GM19397 (cell line): ENCODE data around the gene EXO5.
A peak's percentile ranks its signal among the peaks of the same experiment; 100 is the strongest.
"Not testable (repeated sequence)": the region's sequence is repeated elsewhere in the genome, so short reads cannot be mapped to it uniquely, and the experiment has no call there.

ENCODE experiments used
- ATAC-seq: cut with Tn5 transposase; IDR thresholded peaks from one replicate; pipeline ENCODE4 v1.9.1; 2021; ENCODE audit warnings: mild to moderate bottlenecking, moderate library complexity; ENCODE audit not compliant: unreplicated experiment

EXO5 gene

GRCh38 chr1:40508375-40509341, at the start of gene EXO5:
EXO5 (plus strand) TSS chr1:40508767; CDS start chr1:40514545, 5,778 bp downstream.
- ATAC-seq: peak; percentile 83

DNA sequence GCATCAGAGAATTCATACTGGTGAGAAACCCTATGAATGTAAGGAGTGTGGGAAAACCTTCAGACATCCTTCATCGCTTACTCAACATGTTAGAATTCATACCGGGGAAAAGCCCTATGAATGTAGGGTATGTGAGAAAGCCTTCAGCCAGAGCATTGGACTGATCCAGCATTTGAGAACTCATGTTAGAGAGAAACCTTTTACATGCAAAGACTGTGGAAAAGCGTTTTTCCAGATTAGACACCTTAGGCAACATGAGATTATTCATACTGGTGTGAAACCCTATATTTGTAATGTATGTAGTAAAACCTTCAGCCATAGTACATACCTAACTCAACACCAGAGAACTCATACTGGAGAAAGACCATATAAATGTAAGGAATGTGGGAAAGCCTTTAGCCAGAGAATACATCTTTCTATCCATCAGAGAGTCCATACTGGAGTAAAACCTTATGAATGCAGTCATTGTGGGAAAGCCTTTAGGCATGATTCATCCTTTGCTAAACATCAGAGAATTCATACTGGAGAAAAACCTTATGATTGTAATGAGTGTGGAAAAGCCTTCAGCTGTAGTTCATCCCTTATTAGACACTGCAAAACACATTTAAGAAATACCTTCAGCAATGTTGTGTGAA, 45.5 kb upstream of the EXO5 start:
- no peak for ATAC-seq

- no peak for ATAC-seq
These were observed 39.2 kb upstream of the EXO5 start for GRCh38 chr1:40469327-40469726.

DNA sequence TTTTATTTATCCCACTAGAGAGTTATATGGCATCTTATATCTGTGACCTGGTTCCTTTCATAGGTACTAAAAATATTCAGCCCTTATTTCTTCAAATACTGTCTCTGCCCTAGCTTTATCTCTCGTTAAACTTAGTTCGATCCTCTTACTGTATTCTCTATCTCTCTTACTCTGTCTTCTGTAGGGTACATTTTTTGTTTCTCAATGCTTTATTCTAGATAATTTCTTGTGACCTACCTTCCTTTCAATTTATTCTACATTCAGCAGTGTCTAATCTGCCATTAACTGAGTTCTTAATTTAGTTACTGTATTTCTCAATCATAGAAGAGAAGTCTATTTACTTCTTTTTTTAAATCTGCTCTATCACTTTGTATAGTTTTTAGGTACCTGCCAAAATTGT, 33.3 kb upstream of the EXO5 start:
- no peak for ATAC-seq

GRCh38 chr1:40476924-40477677, 31.5 kb upstream of the EXO5 start, which contains the start of gene ZFP69:
ZFP69 (plus strand) TSS chr1:40477290; CDS start chr1:40479362, 2,072 bp downstream.
- ATAC-seq: peak; percentile 89

DNA sequence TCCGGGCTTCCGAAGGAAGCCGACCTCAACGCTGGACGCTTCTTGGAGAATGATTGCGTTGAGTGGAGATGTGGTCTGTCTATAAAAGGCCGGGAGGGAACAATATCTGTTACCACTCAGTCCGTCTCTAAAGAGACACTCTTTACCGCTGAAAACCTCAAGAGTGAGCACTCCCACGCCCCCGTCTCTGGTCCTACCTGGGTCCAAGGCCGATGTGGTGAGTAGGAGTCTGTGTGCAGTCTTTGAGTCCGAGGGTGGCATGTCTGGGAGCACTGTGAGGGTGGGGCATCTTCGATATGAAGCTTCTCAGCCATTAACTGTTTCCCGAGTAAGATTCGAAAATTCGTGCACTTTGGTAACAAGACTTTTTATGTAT, 30.9 kb upstream of the EXO5 start:
- ATAC-seq: peak; percentile 11

DNA sequence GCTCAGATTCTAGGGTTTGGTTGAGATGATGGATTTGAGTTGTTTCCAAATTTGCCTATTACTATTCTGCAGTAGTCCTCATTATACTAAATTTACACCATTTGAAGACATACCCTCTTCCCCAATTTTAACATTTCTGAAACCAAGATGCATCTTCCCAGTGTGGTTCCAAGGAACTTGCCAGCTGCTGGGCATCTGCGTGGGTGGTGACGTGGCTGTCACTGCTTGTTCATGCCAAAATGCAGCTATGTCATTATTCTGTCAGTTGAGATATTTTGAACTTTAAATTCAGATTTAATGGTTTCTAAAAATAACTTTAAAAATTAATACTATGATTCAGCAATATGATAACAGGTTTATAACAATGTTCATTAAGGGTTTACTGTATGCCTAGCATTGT, 30.3 kb upstream of the EXO5 start:
- ATAC-seq: no peak

DNA sequence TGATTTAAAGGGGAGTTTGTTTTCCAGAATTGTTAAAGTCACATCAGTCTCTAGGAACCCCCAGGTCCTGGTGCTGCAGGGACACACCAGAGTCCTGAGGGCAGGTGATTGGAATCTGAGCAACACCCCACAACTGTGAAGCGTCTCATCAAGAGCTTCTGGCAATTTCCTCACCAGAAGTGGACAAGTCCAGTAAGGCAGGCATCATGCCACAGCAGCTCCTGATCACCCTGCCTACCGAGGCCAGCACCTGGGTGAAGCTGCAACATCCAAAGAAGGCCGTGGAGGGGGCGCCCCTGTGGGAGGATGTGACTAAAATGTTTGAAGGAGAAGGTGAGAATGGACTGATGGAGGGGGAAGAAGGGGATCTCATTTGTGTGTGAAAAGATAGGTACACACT, 29.4 kb upstream of the EXO5 start:
- ATAC-seq: no peak

- no peak for ATAC-seq
These were observed 13.2 kb upstream of the EXO5 start for GRCh38 chr1:40495315-40495903.

- not testable (repeated sequence) for ATAC-seq
These were observed 5.9 kb upstream of the EXO5 start for GRCh38 chr1:40502651-40503050.

DNA sequence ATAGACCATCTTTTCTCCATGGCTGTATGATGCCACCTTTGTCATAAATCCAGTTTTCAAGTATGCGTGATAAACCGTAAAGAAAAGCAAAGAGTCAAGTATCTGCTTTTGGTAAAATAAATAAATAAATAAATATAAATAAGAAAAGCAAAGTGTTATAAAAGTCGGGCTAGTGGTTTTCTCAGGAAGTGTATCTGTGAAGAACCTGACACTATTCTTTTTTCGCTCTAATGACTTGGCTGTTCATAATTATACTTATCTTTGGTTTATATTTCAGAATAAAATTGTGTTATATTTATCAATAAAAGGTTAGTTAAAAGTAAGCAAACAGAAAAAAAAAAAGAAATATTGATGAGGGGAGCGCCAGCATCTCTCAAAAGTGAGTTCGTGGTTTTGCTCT, 594 bp upstream of the EXO5 start:
- no peak for ATAC-seq

- ATAC-seq: no peak
These were observed 10.9 kb downstream of the EXO5 start for GRCh38 chr1:40519517-40519916.

GRCh38 chr1:40530735-40531380, 22.3 kb downstream of the EXO5 start:
- ATAC-seq: no peak

DNA sequence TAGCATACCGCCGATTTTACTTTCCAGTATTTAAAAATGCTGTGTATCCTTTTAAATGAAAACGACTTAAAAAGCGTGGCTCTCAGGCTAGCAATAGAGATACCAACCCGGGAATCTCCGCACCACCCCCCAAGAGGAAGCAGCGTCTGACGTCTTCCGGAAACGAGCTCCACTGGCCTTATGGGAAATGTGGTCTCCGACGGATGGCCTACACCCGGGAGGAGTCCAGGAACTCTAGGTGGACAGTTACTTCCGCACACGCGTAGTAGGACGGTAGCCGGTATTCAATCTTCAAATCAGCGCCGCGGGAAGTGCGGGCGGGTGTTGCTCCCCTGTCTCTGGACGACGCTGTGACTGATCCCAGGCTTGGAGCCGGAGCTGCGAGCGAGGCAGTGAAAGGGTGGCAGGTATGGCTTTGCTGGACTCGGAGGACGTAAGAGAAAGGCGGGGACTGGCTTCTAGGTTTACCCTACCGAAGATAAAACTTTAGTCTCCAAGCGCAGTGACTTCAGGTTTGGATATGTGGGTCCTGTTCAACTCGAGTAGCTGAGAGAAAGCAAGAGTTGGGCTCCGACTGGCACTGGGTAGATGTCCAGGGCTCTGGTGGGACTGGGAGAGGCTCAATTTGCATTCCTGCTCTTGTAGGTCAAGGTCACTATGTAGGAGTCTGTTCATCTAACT, 23.0 kb downstream of the EXO5 start, which contains the start of gene ZNF684:
TSS of gene ZNF684 (plus strand) at position 257 of the 681 bp plus-strand sequence. CDS start 1,530 bp downstream, outside the sequence.
- ATAC-seq: peak; percentile 92

- no peak for ATAC-seq
These were observed 23.5 kb downstream of the EXO5 start for GRCh38 chr1:40532062-40532389.

DNA sequence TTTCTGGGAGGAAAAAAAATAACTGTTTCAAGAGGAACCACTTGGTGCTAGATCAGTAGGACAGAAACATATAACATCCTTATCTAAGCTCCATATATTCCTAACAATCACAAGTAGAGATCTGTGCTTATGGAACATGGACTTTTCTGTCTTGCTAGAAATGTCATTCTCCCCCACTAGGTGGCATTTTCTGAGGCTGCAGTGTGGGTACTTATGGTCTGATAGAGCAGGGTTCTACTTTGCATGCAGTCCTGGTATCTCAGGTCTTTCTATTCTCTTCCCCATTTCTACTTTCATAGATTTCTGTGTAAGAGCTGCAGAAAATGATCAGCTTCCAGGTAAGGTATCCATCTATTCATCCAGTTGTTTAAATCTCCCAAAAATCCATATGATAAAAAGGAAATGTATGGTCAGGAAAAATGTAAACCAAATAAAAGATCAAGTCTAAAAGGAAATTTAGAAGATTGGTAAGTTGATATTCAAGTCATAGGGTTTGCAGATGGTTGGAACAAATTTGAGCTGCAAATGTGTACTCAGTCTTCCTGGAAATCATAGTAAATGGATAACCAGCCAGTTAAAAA, 24.4 kb downstream of the EXO5 start:
- ATAC-seq: no peak

DNA sequence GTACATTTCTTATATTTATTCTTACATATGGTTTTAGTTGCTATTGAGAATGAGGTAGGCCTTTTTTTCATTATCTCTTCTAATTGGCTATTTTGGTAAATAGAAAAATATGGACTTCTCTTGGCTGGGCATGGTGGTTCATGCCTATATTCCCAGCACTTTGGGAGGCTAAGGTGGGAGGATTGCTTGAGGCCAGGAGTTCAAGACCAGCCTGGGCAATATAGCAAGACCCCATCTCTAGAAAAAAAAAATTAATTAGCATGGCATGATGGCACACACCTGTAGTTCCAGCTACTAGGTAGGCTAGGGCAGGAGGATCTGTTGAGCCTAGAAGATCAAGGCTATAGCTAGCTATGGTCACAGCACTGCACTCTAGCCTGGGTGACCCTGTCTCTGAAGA, 26.0 kb downstream of the EXO5 start:
- ATAC-seq: no peak

DNA sequence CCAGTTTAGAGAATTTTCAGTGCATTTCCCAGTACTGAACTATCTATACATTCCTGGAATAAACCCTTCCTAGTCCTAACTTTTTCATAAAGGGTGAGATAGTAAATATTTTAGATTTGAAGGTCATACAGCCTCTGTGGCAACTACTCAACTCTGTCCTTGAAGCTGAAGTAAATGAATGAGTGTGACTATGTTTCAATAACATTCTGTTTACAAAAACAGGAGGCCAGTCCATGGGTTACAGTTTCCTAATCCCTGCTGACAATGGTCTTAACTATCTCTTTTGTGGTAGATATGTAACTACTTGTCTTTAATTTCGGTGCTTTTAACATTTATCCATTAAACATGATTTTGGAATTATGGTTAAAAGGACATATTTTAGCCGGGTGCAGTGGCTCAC, 27.2 kb downstream of the EXO5 start:
- ATAC-seq: no peak

DNA sequence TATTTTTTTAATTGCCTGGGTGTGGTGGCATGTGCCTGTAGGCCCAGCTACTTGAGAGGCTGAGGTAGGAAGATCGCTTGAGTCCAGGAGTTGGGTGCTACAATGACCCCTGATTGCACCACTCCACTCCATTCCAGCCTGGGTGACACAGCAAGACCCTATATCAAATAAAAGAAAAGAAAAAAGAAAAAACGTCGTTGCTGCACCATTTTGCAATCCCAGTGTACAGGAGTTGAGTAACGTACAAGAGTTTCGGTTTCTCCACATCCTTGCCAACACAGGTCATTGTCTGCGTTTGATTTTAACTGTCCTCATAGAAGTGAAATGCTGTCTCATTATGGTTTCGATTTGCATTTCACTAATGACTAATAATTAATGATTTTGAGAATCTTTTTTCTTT, 30.8 kb downstream of the EXO5 start:
- ATAC-seq: no peak

DNA sequence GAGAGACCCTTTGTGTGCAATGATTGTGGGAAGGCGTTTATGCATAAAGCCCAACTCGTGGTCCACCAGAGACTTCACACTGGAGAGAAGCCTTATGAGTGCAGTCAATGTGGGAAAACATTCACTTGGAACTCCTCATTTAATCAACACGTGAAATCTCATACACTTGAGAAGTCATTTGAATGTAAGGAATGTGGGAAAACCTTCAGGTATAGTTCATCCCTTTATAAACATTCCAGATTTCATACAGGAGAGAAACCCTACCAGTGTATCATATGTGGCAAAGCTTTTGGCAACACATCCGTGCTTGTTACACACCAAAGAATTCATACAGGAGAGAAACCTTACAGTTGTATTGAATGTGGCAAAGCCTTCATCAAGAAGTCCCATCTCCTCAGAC, 38.4 kb downstream of the EXO5 start:
- ATAC-seq: no peak
